ENCODE measurements around the gene PFKFB3.
"Not testable (repeated sequence)": the region's sequence is repeated elsewhere in the genome, so short reads cannot be mapped to it uniquely, and the experiment has no call there.

The PFKFB3 gene

GRCh38 chr10:6203331-6204062 is 765 bp downstream of the PFKFB3 start:
- DNase-seq: peak; percentile 81

- DNase-seq: peak; percentile 67
These were observed 1.3 kb downstream of the PFKFB3 start for GRCh38 chr10:6204063-6204340.

GRCh38 chr10:6204341-6205191 is 1.8 kb downstream of the PFKFB3 start:
- peak; percentile 62 for DNase-seq

- DNase-seq: not testable (repeated sequence)
These were observed 3.8 kb downstream of the PFKFB3 start for GRCh38 chr10:6206486-6206885.

DNA sequence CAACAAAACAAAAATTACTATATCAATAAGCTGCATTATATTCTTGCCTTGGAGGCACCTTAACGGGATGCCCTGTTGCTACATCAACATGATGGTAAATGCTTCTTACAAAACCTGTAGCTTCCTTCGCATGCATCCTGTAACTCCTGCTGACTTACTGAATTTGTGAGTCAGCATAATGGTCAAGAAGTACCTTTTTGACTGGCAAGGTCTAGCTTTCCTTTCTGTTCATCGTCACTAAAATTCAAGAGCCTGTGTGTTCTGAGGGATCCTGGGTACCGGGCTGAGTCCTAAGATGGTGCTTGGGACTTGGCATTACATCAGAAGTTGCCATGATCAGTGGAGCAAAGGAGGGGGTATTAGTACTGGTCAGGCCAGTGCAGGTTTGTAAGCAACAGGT is 4.9 kb downstream of the PFKFB3 start:
- DNase-seq: no peak

GRCh38 chr10:6208799-6209235 is 6.1 kb downstream of the PFKFB3 start:
- DNase-seq: peak; percentile 58

GRCh38 chr10:6211341-6211670 is 8.6 kb downstream of the PFKFB3 start:
- DNase-seq: no peak

GRCh38 chr10:6211671-6212635 is 9.2 kb downstream of the PFKFB3 start:
- peak; percentile 58 for DNase-seq

- no peak for DNase-seq
These were observed 10.1 kb downstream of the PFKFB3 start for GRCh38 chr10:6212806-6213205.

DNA sequence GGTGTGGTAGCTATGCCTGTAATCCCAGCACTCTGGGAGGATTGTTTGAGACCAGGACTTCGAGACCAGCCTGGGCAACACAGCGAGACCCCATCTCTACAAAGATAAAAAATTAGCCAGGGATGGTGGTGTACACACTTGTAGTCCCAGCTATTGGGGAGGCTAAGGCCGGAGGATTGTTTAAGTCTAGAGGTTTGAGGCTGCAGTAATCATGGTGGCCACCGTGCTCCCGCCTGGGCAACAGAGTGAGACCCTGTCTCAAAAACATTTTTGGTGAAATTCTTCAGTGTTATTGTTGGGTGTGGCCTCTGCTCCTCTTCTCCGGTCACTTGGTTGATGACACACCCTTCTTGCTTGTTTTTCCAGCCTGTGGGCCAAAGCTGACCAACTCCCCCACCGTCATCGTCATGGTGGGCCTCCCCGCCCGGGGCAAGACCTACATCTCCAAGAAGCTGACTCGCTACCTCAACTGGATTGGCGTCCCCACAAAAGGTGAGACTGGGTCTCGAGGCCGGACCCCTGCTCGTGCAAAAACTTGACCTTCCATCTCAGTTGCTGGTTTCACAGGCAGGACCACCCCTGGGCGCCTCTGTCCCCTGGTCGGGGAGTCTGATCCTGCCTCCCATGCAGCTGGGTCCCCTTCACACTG is 10.6 kb downstream of the PFKFB3 start:
- DNase-seq: no peak

- peak; percentile 73 for DNase-seq
These were observed 11.2 kb downstream of the PFKFB3 start for GRCh38 chr10:6213908-6214307.

- no peak for DNase-seq
These were observed 11.9 kb downstream of the PFKFB3 start for GRCh38 chr10:6214612-6215011.

DNA sequence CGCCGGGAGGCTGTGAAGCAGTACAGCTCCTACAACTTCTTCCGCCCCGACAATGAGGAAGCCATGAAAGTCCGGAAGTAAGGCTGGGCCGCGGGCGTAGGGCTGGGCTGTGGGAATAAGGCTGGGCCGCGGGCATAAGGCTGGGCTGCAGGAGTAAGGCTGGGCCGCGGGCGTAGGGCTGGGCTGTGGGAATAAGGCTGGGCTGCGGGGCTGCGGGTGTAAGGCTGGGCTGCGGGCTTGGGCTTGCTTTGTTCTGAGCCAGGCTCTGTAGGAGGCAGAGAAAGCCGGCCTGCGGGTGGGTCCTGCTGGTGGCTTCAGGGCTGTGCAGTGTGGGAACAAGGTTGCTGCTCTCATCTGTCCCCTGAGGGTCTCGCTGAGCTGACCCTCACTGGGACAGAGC is 12.5 kb downstream of the PFKFB3 start:
- DNase-seq: no peak

DNA sequence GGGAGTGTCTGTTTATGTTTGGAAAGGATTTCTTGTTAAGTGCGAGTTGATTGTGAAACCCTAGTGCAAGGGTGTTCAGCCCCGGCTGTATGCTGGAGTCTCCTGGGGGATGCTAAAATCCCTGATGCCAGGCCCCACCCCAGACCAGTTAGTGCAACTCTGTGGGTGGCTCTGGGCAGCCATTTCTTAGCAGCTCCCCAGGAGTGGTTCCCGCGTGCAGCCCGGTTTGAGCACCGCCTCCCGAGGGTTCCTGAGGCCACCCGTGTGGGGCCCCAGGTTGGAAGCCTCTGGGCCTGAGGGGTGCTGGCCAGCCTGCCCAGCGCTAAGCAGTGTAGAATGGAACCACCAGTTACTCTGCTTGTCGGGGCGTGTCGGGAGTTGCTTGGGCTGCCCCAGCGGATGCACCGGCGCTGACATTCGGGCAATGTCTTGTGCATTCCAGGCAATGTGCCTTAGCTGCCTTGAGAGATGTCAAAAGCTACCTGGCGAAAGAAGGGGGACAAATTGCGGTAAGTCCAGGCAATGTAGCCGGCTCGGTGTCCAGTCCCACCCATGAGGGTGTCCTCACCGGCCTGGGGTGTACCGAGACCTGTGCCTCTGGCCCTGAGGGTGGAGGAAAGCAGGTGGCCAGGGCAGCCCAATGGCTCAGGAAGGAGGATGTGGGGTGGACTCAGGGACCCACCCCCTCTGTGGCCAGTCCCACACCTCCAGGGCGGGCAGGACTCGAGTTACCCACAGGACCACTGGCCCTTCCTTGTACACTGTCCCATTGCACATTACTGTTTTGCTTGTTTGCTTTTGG is 13.2 kb downstream of the PFKFB3 start:
- DNase-seq: no peak

- no peak for DNase-seq
These were observed 14.2 kb downstream of the PFKFB3 start for GRCh38 chr10:6216916-6217315.

- DNase-seq: no peak
These were observed 14.9 kb downstream of the PFKFB3 start for GRCh38 chr10:6217611-6218010.

DNA sequence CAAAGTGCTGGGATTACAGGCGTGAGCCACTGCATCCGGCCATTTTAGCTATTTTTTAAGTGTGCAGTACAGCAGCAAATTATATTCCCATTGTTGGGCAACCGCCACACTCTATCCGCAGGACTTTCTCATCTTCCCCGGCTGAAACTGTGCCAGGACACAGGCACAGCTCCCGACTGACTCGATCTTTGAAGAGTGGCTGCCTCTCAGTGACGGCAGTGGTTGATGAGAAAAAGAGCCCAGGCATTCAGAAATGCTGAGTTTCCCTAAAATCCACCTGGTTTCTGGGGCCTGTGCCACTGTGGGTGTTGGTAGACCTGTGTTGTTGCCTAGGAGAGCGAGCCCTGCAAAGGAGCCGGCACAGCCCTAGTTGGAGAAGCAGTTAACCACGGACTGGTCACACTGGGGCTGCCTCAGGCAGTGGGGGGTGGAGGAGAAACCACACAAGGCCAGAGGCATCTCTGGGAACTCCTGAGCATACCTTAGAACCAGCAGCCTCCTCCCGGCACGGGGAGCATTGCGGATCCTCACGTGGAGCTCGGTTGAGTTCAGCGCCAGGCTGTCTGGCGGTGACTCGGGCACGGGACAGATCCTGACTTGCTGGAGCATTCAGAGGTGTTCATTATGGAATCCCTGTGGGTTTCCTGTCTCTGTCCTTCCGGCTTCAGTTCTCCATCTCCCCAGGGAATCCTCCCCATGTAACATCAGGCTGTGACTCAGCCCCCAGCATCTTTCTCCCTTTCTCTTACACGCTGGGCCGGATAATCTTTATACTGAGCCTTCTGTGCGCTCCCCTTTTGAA is 16.2 kb downstream of the PFKFB3 start:
- DNase-seq: peak; percentile 95

DNA sequence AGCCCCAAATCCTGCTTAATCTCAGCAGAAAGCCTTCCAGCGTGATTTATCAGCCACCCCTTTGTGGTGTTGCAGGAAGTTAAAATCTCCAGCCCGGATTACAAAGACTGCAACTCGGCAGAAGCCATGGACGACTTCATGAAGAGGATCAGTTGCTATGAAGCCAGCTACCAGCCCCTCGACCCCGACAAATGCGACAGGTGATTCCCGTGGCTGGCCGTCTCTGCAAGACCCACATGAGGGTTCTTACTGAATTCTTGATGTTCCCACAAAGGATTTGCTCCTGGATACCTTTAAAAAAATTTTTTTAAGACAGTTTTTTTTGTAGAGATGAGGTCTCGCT is 16.7 kb downstream of the PFKFB3 start:
- peak; percentile 54 for DNase-seq

DNA sequence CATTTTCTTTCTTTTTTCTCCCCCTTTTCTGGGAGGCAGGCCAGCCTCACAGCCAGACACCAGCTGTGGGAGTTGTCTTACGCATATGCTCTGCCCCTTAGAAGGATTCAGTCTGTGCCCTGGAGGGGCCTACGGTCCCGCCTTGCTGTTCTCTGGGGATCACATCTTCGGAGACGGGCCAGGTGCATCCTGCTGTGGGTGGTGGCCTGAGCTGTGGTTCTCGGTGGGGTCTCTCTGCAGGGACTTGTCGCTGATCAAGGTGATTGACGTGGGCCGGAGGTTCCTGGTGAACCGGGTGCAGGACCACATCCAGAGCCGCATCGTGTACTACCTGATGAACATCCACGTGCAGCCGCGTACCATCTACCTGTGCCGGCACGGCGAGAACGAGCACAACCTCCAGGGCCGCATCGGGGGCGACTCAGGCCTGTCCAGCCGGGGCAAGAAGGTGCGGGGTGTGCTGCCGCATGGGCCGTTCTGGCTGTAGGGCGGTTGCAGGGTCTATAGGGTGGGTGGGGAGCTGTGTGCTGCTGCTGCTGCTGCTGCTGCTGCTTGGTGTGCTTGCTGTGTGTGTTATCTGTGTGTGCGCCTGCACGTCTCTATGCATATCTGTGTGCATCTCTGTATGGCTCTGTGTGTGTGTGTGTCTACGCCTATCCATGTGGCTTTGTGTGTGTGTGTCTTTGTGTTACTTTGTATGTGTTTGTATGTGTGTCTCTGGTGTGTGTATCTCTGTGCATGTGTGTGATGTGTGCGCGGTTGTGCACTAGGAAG is 17.9 kb downstream of the PFKFB3 start:
- peak; percentile 41 for DNase-seq

DNA sequence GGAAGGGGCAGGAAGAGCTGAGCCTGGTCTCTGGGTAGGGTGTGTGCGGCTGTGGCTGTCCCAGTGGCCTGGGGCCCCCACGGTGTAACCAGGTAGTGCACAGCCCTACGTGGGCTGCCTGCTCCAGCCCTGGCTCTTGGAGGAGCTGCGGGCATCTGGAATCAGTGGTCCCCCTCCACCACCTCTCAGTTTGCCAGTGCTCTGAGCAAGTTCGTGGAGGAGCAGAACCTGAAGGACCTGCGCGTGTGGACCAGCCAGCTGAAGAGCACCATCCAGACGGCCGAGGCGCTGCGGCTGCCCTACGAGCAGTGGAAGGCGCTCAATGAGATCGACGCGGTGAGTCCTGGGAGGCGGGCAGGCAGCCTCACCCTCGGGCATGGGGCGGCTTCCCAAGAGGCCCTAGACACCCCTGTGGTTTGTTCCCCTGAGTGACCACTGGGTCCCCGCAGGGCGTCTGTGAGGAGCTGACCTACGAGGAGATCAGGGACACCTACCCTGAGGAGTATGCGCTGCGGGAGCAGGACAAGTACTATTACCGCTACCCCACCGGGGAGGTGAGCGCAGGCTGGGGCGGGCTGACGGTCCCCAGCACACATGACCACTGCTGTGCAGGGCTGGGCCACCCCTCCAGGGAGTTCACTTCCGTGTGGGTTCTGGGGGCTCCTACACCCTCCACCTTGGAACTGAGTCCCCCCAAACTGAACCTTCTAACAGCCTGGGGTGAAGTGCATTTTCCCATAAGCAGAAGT is 18.6 kb downstream of the PFKFB3 start:
- peak; percentile 49 for DNase-seq
